Stimulated activated CD4-positive, alpha-beta T cell treated with anti-CD3 and anti-CD28 coated beads, Interleukin-4, amount 100 ng/mL, for 48 hours (primary cell): ENCODE measurements around the gene ACTR3C.
"Not testable (repeated sequence)": the region's sequence is repeated elsewhere in the genome, so short reads cannot be mapped to it uniquely, and the experiment has no call there.

Source experiments
- DNase-seq, 2 donors: peaks; one replicate each; pipeline ENCODE4 v3.0.0-alpha.2; 2020; ENCODE audit warnings: low read depth in 2 of 2

ACTR3C gene

DNA sequence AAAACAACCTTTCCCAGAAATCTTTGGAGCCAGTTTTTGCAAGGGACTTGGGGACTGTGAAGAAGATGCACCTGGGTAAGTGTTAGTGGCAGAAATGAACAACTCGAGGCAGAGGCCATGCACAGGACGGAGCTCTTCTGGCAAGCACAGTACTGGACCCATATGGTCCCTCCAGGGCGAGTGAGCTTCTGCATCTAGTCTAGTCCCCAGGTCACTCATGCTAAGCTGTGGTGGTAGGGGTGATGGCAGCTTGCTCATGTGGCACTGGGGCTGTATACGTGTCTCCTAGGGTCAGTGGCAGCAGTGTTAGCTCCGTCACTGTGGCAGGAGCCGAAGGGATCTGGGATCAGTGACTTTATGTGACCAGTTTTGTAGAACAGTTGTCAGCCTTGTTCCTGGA, 9.5 kb downstream of the ACTR3C start:
- no peak for DNase-seq

DNA sequence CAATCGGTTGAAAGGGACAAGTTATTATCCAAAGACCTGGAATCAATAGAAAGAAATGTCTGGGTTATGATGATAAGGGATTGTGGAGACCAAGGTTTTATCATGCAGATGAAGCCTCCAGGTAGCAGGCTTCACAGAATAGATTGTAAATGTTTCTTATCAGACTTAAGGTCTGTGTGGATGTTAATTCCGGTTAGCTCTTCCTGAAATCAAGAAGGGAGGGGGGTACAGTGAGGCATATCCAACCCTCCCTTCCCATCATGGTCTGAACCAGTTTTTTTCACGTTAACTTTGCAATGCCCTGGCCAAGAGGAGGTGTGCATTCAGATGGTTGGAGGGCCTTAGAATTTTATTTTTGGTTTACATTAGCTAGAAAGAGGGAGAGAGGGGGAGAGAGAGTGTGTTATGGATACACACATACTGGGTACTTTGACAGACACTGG, 10.0 kb downstream of the ACTR3C start:
- no peak for DNase-seq

- not testable (repeated sequence) for DNase-seq
These were observed 10.5 kb downstream of the ACTR3C start for GRCh38 chr7:150312649-150313366.

DNA sequence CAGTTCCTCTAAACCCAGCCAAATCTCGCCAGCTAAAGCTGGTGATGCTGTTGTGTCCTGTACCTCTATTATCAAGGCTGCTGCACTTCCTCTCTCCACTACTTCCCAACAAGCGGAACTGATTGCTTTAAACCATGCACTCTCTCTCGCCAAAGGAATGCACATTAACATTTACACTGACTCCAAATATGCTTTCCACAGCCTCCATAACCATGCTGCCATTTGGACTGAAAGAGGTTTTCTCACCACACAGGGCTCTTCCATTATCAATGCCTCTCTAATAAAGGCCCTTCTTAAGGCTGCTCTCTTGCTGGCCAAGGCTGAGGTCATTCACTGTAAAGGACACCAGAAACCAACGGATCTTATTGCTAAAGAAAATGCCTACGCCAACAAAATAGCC, 11.6 kb downstream of the ACTR3C start:
- DNase-seq, result no peak

GRCh38 chr7:150311146-150311545, 12.2 kb downstream of the ACTR3C start:
- DNase-seq, result no peak

DNA sequence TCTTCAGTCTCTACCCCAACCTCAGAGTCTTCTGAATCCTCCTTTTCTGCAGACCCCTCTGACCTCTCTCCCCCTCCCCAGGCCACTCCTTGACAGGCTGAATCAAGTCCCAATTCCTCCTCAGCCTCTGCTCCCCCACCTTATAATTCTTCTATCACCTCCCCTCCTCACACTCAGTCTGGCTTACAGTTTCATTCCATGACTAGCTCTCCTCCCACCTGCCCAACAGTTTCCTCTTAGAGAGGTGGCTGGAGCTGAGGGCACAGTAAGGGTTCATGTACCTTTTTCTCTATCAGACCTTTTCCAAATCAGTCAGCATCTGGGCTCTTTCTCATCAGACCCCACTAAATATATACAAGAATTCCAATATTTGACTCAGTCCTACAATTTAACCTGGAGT, 14.8 kb downstream of the ACTR3C start:
- no peak for DNase-seq

DNA sequence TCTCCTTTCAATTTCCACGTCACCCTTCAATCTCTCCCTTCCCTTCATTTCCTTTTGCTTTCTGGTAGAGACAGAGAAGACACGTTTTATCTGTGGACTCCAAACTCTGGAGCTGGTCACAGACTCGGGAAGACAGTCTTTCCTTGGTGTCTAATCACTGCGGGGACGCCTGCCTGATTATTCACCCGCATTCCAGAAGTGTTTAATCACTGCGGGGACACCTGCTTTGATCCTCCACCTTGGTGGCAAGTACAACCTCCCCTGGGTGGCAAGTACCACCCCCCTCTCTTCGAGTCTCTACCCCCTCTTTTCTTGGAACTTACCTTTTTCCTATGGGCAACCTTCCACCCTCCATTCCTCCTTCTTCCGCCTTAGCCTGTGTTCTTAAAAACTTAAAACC, 15.4 kb downstream of the ACTR3C start:
- no peak for DNase-seq

DNA sequence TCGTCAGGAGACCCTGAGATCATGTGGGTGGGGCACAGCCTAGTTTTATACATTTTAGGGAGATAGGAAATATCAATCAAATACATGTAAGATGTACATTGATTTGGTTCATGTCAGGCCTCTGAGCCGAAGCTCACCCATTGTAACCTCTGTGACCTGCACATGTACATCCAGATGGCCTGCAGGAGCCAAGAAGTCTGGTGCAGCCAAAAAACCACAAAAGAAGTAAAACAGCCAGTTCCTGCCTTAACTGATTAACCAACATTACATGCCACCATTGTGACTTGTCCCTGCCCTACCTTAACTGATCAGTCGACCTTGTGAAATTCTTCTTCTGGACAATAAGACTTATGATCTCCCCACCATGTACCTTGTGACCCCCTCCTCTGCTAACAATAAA, 16.2 kb downstream of the ACTR3C start:
- DNase-seq, result no peak

- not testable (repeated sequence) for DNase-seq
These were observed 17.0 kb downstream of the ACTR3C start for GRCh38 chr7:150306377-150306776.

DNA sequence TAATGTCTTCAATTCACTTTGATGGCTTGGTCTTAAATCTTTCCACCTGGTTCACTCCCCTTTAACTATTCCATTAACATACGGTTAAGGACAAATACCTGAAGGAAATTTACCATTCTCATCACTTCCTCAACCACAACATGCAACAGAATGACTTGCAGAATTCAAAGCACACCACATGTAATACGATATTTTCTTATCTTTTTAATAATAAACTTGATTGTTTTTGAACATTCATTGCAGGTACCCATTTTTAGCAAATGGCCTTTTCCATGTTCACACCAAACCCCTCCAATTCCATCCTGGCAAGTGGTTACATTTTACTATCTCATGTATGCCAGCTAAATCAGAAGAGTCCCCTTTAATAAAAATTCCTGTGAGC, 17.5 kb downstream of the ACTR3C start:
- not testable (repeated sequence) for DNase-seq

DNA sequence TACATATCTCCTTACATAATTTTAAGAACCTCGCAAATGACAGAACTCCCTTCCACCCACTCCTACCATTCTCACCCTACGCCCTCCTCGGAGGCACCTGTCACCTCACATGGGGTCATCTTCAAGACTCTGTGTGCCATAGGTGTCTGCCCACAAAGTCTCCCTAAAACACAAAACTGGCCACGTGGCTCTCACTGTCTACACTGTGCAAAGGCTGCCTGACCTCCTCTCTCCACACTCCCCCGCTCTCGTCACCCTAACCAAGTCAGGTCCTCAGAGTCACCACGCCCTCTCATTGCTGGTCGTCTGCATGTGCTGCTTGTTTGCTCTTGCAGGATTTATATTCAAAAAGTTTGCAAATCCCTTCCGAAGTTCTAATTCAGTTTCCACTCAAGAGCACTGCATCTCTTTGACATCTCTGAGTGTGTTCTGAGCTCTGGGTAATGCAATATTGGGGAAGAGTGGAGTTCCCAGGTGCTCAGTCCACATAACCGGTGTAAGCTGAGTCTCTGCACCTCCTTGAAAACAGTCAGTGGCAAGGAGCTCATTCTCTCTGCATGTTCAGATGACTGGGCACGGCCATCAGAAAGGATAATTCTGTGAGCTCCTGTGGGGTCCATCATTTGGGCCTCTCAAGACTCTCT, 18.0 kb downstream of the ACTR3C start:
- not testable (repeated sequence) for DNase-seq

GRCh38 chr7:150304499-150305258, 18.7 kb downstream of the ACTR3C start:
- not testable (repeated sequence) for DNase-seq

GRCh38 chr7:150302908-150303310, 20.4 kb downstream of the ACTR3C start:
- not testable (repeated sequence) for DNase-seq

DNA sequence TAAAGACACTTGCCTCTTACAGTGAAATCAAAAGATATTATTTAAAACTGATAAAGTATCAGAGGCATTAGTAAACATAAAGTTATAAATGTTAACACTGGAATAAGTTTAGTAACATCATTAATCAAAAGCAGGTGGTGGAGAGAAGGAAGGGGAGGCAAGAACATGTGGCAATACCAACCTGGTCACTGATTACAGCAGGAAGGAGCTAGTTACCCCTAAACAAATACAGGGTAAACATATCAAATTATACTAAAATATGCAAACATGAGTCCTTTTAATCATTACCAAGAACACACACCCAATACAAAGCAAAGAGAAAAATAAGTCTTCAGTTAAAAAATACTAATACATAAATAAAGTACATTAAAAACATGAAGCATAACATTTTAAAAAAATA, 25.4 kb downstream of the ACTR3C start:
- not testable (repeated sequence) for DNase-seq

DNA sequence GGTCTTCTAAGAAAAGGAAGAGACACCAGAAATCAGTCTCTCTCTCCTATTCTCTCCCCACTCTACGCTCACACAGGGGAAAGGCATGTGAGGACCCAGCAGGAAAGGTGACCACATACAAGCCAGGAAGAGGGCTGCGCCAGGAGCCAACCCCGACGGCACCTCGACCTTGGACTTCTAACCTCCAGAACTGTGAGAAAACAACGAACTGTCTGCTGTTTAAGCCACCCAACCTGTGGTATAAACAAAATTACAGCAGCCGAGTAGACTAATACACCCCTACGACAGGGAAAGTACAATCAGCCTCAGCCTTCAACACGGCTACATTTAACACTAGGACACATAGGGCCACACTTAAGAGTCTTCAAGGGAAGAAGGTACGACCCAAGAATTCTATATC, 26.5 kb downstream of the ACTR3C start:
- not testable (repeated sequence) for DNase-seq

DNA sequence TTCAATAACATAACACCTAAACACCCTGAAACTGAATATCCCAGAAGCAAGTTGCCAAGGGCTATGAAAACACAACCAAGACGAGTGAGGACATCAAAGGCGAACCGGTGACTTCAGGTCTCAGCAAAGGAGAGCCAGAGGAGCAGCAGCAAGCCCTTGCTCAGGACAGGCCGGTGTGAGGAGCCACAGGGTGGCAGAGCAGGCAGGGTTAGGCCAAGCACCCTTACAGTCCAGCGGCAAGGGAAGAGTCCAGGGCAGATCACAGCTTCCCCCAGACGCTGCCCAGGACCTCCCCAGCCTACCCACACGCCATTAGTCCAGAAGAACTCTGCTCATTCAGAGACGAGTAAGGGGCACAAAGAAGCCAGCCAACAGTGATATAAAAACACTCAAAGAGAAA, 27.7 kb downstream of the ACTR3C start:
- DNase-seq, result not testable (repeated sequence)

DNA sequence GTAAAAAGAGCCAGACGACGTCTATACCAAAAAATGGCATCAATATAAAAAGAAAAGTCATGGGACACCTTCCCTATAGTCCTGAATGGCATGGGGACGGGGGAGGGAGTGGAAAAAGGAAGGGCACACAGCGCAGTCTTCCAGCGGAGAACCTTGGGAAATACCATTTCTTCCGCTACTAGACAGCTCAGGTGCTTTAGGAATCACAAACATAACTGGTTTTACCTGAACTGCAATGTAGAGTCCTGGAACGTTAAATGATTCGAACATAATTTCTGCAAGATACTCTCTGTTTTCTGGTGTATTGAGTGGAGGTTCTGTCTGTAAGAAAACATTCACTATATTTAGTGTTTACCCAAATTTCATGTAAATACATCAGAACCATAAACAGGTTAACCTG, 28.3 kb downstream of the ACTR3C start:
- DNase-seq, result not testable (repeated sequence)

DNA sequence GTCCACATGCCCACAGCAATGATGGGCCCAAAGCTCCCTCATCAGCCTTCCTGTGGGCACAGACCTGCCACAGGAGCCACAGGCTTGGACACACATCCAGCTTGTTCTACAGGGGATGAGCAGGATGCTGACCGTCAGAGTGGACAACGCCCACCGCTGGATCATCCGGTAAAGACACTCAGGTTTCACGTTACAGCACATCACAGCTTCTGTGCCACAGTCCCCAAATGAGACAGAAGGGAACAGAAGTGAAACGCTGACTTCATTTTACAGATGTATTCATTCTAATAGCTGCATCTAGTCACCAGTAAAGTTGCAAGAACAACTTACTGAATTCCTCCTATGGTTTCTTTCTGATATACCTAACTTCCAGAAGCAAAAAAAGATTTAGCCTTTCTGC, 33.0 kb downstream of the ACTR3C start:
- DNase-seq, result not testable (repeated sequence)

GRCh38 chr7:150288816-150289215, 34.5 kb downstream of the ACTR3C start:
- DNase-seq, result not testable (repeated sequence)

GRCh38 chr7:150287815-150288214, 35.5 kb downstream of the ACTR3C start:
- not testable (repeated sequence) for DNase-seq

DNA sequence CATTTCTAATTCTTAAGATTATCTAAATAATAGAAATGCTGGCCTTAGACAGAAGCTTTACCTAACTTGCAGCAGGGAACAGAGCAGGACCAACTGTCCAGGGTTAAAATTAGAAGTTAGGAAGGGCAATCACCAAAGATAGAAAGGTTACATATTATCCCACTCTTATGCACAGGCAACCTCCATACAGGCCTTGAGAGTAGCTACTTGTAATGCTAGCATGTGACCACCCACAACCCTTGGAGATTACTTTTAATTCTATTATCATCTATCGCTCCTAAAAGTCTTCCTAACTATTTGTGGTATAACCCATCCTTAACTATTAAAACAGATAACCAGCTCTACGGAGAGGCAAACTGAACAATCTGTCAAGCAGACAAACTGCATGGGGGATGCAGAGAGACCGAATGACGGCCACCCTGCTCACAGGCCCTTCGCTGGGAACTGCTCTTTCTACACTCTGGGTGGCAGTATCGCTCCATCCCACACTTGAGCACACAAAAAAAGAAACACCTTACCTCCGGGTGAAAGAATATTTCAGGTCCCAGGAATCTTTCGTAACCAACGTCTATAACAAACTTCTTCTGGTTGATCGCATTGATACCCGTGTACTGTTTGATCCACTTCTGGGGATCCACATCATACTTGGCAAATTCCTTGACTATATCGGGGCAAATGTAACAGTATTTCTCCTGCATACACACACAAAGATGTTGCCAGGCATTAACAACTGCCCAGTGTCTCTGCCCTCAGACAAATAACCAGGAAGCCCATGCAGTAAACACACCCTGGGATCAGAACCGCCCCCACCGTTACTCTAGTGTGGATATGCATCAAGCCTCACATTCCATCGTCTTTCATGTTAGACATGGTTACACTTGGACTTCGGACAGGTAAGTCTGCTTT, 37.2 kb downstream of the ACTR3C start:
- DNase-seq, result peak in 1 of 2 donors; percentile 6

- DNase-seq, result not testable (repeated sequence)
These were observed 39.7 kb downstream of the ACTR3C start for GRCh38 chr7:150283608-150284007.
